Neural cell (in vitro differentiated cells): ENCODE results near the gene ADAM11.

Experiments used
- CTCF ChIP-seq: fragments of 450-650 bp; IDR thresholded peaks from 2 replicates; pipeline ENCODE4 v1.5.1; 2014; ENCODE audit warnings: antibody characterized with exemption, mild to moderate bottlenecking, moderate library complexity; ENCODE audit not compliant: poor library complexity, severe bottlenecking
- EP300 ChIP-seq: fragments of 450-650 bp; conservative IDR thresholded peaks from 2 replicates; pipeline ENCODE4 v1.6.1; 2014; ENCODE audit warnings: antibody characterized with exemption, mild to moderate bottlenecking, moderate library complexity; ENCODE audit not compliant: poor library complexity, severe bottlenecking
- EZH2 ChIP-seq: fragments of 200-600, 300-800 bp; shearing (Covaris generic), sonication (generic); IDR thresholded peaks from 2 replicates; pipeline ENCODE4 v1.6.1; 2014; ENCODE audit warnings: antibody characterized with exemption, low read length, borderline replicate concordance, mild to moderate bottlenecking; ENCODE audit not compliant: insufficient read depth, poor library complexity, severe bottlenecking
- MXI1 ChIP-seq: fragments of 450-650 bp; conservative IDR thresholded peaks from 2 replicates; pipeline ENCODE4 v1.6.1; 2014; ENCODE audit warnings: antibody characterized with exemption, mild to moderate bottlenecking; ENCODE audit not compliant: poor library complexity, severe bottlenecking
- POLR2AphosphoS5 ChIP-seq: IDR thresholded peaks from 2 replicates; pipeline ENCODE4 v1.6.1; 2012
- SMC3 ChIP-seq: fragments of 450-650 bp; conservative IDR thresholded peaks from 2 replicates; pipeline ENCODE4 v1.6.1; 2014; ENCODE audit warnings: antibody characterized with exemption, mild to moderate bottlenecking, moderate library complexity; ENCODE audit not compliant: poor library complexity

GRCh38 chr17:44757918-44758413 lies 822 bp upstream of the ADAM11 start:
- TF ChIP-seq CTCF, result no peak
- no peak for TF ChIP-seq MXI1
- no peak for TF ChIP-seq POLR2AphosphoS5
- TF ChIP-seq EP300, result no peak
- TF ChIP-seq EZH2, result no peak
- no peak for TF ChIP-seq SMC3
